GM15510 (cell line): ENCODE measurements around the gene SCRN2.

Experiments
- POLR2A ChIP-seq: IDR thresholded peaks from 3 replicates; pipeline ENCODE4 v1.6.1; 2011; ENCODE audit warnings: borderline replicate concordance; ENCODE audit not compliant: insufficient read length; ENCODE audit errors: extremely low read depth

SCRN2 gene

GRCh38 chr17:47877368-47878034, 36.4 kb upstream of the SCRN2 start:
- no peak for TF ChIP-seq POLR2A

- TF ChIP-seq POLR2A: no peak
These were observed 34.2 kb upstream of the SCRN2 start for GRCh38 chr17:47875011-47875985.

GRCh38 chr17:47873200-47874090, 32.4 kb upstream of the SCRN2 start:
- TF ChIP-seq POLR2A: no peak

GRCh38 chr17:47872651-47873161, 31.6 kb upstream of the SCRN2 start:
- TF ChIP-seq POLR2A: no peak

GRCh38 chr17:47872019-47872650, 31.1 kb upstream of the SCRN2 start:
- TF ChIP-seq POLR2A: no peak

GRCh38 chr17:47871048-47871447, 30.0 kb upstream of the SCRN2 start:
- TF ChIP-seq POLR2A: no peak

- no peak for TF ChIP-seq POLR2A
These were observed 29.0 kb upstream of the SCRN2 start for GRCh38 chr17:47870056-47870455.

GRCh38 chr17:47869114-47869513, 28.0 kb upstream of the SCRN2 start:
- no peak for TF ChIP-seq POLR2A

- TF ChIP-seq POLR2A: no peak
These were observed 26.9 kb upstream of the SCRN2 start for GRCh38 chr17:47867813-47868533.

- no peak for TF ChIP-seq POLR2A
These were observed 25.9 kb upstream of the SCRN2 start for GRCh38 chr17:47866941-47867340.

GRCh38 chr17:47864791-47865216, 23.7 kb upstream of the SCRN2 start:
- no peak for TF ChIP-seq POLR2A

- no peak for TF ChIP-seq POLR2A
These were observed 21.8 kb upstream of the SCRN2 start for GRCh38 chr17:47862621-47863440.

- TF ChIP-seq POLR2A: no peak
These were observed 19.3 kb upstream of the SCRN2 start for GRCh38 chr17:47860386-47860785.
